GM21447 (cell line): ENCODE measurements around the gene JUN.
A peak's percentile ranks its signal among the peaks of the same experiment; 100 is the strongest.

Source experiments
- ATAC-seq: cut with Tn5 transposase; IDR thresholded peaks from one replicate; pipeline ENCODE4 v1.9.1; 2021; ENCODE audit not compliant: unreplicated experiment

The JUN gene

DNA sequence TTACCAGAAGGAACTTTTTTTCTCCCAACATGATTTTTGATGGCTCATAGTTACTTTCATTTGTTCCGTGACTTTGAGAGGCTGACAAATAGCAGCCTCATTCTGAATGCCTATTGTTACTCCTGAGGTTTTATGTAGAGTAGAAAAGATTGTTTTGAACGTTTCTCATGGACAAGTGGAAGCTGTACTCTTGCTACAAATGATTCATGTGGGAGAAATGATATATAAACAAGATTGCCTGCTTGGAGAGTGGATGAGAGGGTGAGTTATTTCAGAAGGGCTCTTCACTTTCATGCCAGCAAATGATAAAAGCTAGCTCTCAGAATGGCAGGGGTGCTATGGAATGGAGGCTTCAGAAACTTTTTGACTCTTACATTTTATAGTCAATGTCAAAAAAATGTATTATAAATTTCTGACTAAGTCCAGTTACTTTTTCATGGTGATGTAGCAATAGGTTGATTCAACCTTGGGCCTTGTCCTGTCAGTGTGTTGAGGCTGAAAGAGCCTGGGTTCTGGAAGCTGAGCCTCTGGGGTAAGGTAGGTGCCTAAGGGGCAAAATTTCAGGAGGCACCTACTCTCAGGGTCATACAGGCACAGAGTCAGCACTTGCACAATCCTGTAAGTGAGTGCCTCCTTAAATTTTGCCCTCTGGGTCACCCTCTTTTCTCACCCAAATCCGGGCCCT is 19.4 kb downstream of the JUN start:
- no peak for ATAC-seq

DNA sequence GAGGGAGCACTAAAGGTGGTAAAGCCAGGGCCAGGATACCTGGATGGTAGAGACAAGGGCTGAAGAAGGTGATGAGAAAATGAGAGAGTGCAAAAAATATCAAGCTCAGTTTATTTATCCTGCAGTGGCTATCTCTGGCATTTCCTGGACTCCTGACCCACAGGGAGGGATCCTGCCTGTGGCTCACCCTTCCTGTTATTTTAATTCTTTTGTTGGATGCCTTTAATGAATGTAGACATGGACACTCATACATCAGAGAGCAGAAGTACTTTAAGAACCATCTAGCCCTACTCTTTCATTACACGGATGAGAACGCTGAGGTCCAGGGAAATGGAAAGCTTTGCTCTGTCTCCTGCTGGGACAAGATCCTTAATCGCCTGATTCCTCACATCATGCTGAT is 20.6 kb downstream of the JUN start:
- ATAC-seq: no peak

DNA sequence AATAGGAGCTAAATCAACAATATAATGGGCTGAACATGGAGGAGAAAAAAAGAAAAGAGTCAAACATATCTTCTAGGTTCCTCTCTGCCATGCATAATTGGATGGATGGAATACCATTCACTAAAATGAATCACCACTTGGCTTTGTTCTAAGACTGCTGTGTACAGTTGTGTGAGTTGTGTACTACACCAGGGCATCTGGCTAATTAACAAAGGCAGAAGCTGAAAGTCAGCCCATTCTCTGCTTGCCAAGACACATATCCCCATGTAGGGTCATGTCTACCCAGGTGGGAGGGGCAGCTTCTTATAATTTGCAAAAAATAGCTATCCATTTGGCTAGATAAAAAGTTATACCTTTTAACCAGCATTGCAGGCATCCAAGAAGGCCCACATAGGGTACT is 21.0 kb downstream of the JUN start:
- ATAC-seq: no peak

DNA sequence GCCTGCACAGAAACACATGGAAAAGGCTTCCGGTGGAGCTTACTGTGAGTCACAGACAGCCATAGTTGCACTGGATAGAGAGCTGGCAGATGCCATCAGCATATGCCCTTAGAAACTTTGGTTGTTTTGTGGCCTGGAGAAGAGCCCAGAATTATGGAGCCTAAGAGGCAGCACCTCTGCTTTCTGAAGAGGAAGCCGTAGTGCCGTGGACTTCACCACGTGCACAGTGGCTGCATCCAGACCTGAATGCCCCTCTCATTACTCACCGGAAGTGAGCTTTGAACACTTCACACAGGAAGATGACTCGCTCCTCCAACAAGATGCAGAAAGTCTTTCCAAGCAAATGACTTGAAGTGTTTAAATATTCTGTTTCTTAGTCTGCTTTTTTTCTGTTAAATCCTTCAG is 28.4 kb downstream of the JUN start:
- ATAC-seq: peak; percentile 94

DNA sequence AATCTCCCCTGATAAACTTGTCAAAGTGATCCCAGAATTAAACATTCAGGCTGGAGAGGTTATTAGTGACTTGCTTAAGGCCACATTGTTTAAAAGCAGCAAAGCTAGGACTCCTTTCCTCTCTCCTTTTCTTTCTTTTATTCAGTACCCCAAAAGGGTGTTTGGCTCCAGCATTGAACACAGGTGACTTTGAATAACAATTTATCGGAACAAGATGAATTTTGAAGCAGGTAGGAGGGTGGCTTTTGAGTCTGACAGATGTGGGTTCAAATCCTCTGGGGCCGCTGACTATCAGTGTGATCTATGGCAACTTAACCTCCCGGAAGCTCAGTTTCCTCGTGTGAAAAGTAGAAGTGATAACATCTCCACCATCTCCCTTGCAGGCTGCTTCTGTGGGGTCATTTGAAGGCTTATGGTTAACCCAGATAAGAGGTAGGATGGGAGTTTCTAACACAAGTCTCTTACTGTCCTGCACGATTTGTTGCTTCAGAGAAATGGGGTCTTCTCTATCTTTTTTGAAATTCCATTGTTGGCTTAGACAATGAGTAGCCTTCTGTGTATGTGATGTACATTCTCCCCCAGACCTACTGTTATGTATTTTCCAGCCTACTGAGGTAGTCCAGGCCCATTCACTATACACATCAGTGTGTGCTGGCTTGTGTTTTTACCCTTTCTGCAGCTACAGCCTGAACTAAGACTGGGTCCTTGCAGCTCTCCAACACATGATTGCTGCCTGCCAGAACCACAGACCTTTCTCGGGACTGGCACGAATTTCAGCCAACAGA is 29.0 kb downstream of the JUN start:
- peak; percentile 28 for ATAC-seq

GRCh38 chr1:58754073-58754613 is 29.7 kb downstream of the JUN start:
- no peak for ATAC-seq

- no peak for ATAC-seq
Observed at GRCh38 chr1:58753431-58753866, 30.4 kb downstream of the JUN start.

DNA sequence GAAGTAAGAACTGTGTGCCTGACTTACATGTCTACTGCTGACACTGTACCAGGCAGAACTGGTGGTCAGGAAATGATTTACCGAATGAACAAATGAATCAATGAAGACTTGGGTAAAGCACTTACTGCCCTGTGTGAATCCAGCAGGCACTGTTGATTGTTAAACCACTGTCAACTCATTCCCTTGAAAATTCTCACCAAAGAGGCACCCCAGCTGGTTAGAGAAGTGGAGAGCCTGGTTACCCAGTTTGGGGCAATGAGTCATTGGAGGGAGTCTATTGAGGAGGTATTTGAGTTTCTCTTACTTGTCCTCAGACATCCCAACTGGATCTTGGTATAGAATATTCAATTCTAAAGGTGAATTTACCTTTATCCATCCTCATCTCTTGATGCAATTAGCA is 34.2 kb downstream of the JUN start:
- ATAC-seq: no peak

GRCh38 chr1:58748666-58749065 is 35.2 kb downstream of the JUN start:
- no peak for ATAC-seq

GRCh38 chr1:58746757-58747156 is 37.1 kb downstream of the JUN start:
- ATAC-seq: no peak

DNA sequence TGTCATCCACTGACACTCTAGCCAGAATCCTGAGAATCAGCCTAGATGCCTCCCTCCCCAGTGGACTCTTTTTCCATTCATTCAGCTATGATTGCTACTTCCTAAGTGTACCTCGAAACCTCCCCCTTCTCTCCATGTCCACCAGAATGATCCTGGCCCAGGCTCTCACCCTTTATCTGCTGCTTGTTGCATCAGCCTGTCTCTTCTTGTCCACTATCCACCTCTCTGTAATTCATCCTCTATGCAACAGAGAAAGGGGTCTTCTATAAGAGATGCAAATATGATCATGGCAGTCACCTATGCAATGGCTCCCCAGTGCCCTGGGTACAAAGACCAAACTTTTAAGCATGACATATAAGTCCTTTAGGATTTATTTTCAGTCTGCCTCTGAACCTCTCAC is 37.7 kb downstream of the JUN start:
- ATAC-seq: no peak

DNA sequence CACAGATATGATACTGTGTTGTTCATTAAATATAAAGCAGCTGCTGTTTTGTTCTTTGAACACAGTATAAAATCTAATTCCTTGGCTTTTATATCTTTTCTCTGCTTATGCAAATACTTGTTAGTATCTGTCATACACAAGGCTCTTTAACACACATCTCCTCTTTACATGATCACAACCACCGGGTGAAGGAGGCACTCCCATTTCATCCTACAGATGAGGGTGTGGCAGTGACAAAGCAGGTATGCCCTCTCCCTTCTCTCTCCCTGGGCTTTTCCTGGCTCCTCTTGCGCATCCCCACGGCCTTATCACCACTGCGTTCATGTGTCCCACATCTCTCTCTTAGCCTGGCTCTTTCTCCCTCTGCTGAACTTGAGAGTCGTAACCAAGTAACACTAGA is 38.2 kb downstream of the JUN start:
- no peak for ATAC-seq

DNA sequence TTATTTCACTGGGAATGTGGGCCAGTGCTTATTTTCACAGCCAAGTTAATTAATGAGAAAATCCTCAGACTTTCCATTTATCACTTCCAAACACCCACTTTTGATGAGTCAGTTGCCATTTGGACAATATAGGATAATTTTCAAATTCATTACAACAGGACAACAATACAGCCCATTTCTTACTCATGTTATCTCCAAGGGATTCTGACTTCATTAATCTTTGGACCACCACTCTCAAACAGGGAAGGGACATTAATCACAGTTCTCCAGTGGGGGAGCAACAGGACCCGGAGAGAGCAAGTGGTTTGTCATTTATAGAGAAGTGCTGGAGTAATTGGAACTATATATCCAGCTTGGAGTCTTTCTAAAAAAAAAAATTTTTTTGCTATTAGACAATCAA is 38.7 kb downstream of the JUN start:
- no peak for ATAC-seq

- ATAC-seq: no peak
Observed at GRCh38 chr1:58741678-58742553, 41.9 kb downstream of the JUN start.

DNA sequence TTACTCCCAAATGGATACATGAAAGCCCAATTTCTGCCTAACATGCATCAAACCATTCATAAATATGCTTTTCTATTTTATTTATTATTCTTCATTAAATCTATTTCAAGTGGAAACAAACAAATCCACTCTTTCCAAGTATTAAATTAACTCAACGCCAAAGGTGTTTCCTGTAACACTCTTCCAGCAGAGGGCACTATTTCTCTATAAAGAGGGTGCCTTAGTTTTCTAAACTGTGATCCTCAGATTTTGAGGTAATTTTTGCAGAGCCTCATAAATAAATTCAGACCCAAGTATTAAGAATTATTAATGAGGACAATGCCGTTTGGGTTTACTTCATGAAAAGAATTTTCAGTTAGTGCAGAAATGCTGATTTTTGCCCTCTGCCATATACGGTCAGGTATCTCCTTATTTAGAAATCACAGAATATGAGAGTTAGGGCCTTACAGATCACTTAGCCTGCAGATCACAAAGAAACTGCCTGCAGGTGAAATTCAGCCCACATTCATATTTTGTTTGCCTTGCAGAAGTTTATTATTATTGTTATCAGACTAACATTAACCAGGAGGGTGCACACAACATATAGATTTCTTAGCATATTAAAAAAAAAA is 43.9 kb downstream of the JUN start:
- no peak for ATAC-seq

DNA sequence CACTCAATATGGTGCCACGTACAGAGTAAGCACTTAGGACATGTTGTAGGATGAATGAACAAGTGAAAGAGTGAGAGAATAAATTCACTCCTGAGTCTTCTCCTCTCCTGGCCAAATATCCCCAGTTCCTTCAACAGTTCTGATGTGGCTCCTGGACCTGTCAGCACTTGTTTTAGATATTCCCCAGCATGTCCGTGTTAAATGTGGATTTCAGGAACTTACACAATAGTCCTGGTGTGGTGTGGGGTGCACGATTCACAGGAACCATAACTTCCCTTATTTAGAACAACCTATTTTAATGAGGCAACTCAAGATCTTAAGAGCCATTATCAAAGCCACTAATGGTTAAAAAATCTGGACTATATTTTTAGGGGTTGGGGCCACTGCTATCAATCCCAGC is 45.0 kb downstream of the JUN start:
- no peak for ATAC-seq

DNA sequence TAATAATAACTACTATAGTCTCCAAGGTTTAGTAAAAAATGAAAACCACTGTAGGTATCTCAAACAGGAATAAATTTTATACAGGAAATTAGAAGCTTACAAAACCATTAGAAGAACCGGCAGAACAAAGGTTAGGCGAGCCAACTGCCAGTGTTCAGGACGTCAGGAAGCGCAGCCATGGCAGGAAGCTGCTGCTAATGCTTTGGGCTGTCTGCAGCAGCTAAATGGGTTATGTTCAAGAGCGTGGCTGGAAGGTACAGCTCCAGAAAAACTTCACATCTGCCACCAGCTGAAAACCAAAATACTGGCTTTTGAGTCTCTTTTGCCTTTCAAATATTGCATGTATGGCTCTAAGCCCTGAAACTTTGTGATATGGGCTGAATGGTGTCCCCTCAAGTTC is 48.3 kb downstream of the JUN start:
- ATAC-seq: no peak

DNA sequence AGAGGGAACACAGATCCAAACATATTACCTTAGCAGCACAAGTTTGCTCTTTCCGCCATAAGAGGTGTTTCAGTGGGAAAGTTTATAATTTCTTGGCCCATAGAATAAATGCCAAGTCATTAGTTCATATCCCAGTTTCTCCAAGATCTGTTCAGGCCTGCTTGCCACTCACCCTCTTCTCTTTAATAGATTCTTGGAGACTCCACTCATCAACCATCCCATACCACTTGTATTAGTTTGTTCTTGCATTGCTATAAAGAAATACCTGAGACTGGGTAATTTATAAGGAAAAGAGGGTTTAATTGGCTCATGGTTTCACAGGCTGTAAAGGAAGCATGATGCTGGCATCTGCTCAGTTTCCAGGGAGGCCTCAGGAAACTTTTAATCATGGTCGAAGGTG is 49.2 kb downstream of the JUN start:
- ATAC-seq: no peak

GRCh38 chr1:58732087-58732775 is 51.6 kb downstream of the JUN start:
- no peak for ATAC-seq
